Transverse colon (tissue), 3 donors: ENCODE data around the gene SNURF.

Experiments used
- CTCF ChIP-seq, 5 experiments: fragments of 200-600 bp in 3 of 5; fragments of 450-650 bp in 2 of 5; sonication (generic) in 3 of 5; IDR thresholded peaks; 1 replicate in 2 of 5; 2 replicates in 3 of 5; pipeline ENCODE4 v1.5.1; 2016 to 2017; ENCODE audit warnings: antibody characterized with exemption in 5 of 5, inconsistent platforms in 3 of 5, mild to moderate bottlenecking in 2 of 5, moderate library complexity in 1 of 5
- EP300 ChIP-seq: sonication (generic); formaldehyde crosslinking; IDR thresholded peaks from one replicate; pipeline ENCODE4 v1.6.1; 2017; ENCODE audit warnings: antibody characterized with exemption, low read depth
- POLR2A ChIP-seq: fragments of 450-650 bp; IDR thresholded peaks from one replicate; pipeline ENCODE4 v1.6.1; 2016; ENCODE audit warnings: antibody characterized with exemption, mild to moderate bottlenecking, moderate library complexity

- TF ChIP-seq CTCF (IDR thresholded peaks at IDR 0.05) (no peak), EP300 (no peak), POLR2A (peak; percentile 76)
These were observed at the start of gene SNURF, which contains the start of gene SNRPN for GRCh38 chr15:24954783-24955530.
